ENCODE results near the gene SLC36A1. TPM values are rescaled to one million over a fixed set of nuclear protein-coding genes. Genes with fewer than 3 reads are reported as not detected.

Gene SLC36A1
- polyA plus RNA-seq, 2 donors = 2.2 to 2.4 TPM

DNA sequence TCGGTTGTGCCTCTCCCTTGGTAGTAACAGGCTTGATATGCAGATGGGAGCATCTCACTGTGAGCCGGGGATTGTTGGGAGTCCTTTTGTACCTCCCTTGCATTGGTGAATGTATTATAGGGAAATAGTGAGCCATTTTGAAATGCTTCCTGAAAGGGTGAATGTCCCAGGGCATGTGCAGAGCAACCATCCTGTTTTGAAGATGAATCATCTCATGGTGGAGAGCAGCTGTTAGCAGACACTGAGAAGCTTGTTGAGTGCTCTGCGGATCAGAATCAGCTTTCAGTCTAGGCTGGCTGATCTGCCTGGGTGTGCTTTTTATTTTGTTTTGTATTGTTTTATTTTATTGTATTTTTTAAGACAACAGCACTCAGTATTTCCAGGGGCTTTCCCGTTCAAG is 29.7 kb downstream of the SLC36A1 start:
- H3K27ac ChIP-seq (ENCODE audit: low read depth in 2 of 2, low read length in 1 of 2) = no peak overlapping the region
- H3K27me3 ChIP-seq (ENCODE audit: control insufficient read depth in 1 of 2, insufficient read depth in 2 of 2, low read length in 2 of 2) = no peaks in the 10 kb centered on the region
- H3K36me3 ChIP-seq (ENCODE audit: control insufficient read depth in 2 of 2, insufficient read depth in 2 of 2, low read length in 1 of 2) = peaks cover 12 to 17% of the 10 kb centered on the region in 2 donors
- H3K9me3 ChIP-seq (ENCODE audit: control insufficient read depth in 2 of 2, insufficient read depth in 1 of 2, low read depth in 1 of 2, low read length in 1 of 2) = no peaks in the 10 kb centered on the region
- H3K4me3 ChIP-seq (ENCODE audit: low read depth in 1 of 2, low read length in 2 of 2) = no peak overlapping the region
- H3K4me1 ChIP-seq (ENCODE audit: control insufficient read depth in 2 of 2, insufficient read depth in 2 of 2, low read length in 1 of 2) = no peaks in the 10 kb centered on the region
- 90 to 91% methylated on average over 4 of the region's 4 CpGs for WGBS, 2 donors

- no peak overlapping the region for H3K27ac ChIP-seq (ENCODE audit: low read depth in 2 of 2, low read length in 1 of 2)
Measured at GRCh38 chr5:151480384-151481293, 33.2 kb downstream of the SLC36A1 start.

GRCh38 chr5:151483176-151483575 is 35.8 kb downstream of the SLC36A1 start:
- Histone ChIP-seq H3K4me3 (ENCODE audit: low read depth in 1 of 2, low read length in 2 of 2) (no peak overlapping the region), H3K27me3 (ENCODE audit: control insufficient read depth in 1 of 2, insufficient read depth in 2 of 2, low read length in 2 of 2) (no peaks in the 10 kb centered on the region), H3K36me3 (ENCODE audit: control insufficient read depth in 2 of 2, insufficient read depth in 2 of 2, low read length in 1 of 2) (peaks cover 8 to 11% of the 10 kb centered on the region in 2 donors), H3K4me1 (ENCODE audit: control insufficient read depth in 2 of 2, insufficient read depth in 2 of 2, low read length in 1 of 2) (no peaks in the 10 kb centered on the region), H3K9me3 (ENCODE audit: control insufficient read depth in 2 of 2, insufficient read depth in 1 of 2, low read depth in 1 of 2, low read length in 1 of 2) (no peaks in the 10 kb centered on the region), H3K27ac (ENCODE audit: low read depth in 2 of 2, low read length in 1 of 2) (no peak overlapping the region)
- WGBS, 2 donors = 78% methylated on average over 3 of the region's 3 CpGs

More at GRCh38 chr5:151480384-151481293, 33.2 kb downstream of the SLC36A1 start:
- WGBS, 2 donors = 66 to 70% methylated on average over 7 of the region's 7 CpGs
- Histone ChIP-seq H3K9me3 (ENCODE audit: control insufficient read depth in 2 of 2, insufficient read depth in 1 of 2, low read depth in 1 of 2, low read length in 1 of 2) (no peaks in the 10 kb centered on the region), H3K36me3 (ENCODE audit: control insufficient read depth in 2 of 2, insufficient read depth in 2 of 2, low read length in 1 of 2) (peaks cover 8 to 12% of the 10 kb centered on the region in 2 donors), H3K4me1 (ENCODE audit: control insufficient read depth in 2 of 2, insufficient read depth in 2 of 2, low read length in 1 of 2) (no peaks in the 10 kb centered on the region), H3K4me3 (ENCODE audit: low read depth in 1 of 2, low read length in 2 of 2) (no peak overlapping the region), H3K27me3 (ENCODE audit: control insufficient read depth in 1 of 2, insufficient read depth in 2 of 2, low read length in 2 of 2) (no peaks in the 10 kb centered on the region)

GRCh38 chr5:151483647-151484046 is 36.2 kb downstream of the SLC36A1 start:
- H3K4me1 ChIP-seq (ENCODE audit: control insufficient read depth in 2 of 2, insufficient read depth in 2 of 2, low read length in 1 of 2) = no peaks in the 10 kb centered on the region
- H3K36me3 ChIP-seq (ENCODE audit: control insufficient read depth in 2 of 2, insufficient read depth in 2 of 2, low read length in 1 of 2) = peaks cover 10 to 13% of the 10 kb centered on the region in 2 donors
- no peaks in the 10 kb centered on the region for H3K9me3 ChIP-seq (ENCODE audit: control insufficient read depth in 2 of 2, insufficient read depth in 1 of 2, low read depth in 1 of 2, low read length in 1 of 2)
- H3K27me3 ChIP-seq (ENCODE audit: control insufficient read depth in 1 of 2, insufficient read depth in 2 of 2, low read length in 2 of 2) = no peaks in the 10 kb centered on the region
- 79% methylated on average over 5 of the region's 5 CpGs for WGBS, 2 donors
- no peak overlapping the region for H3K4me3 ChIP-seq (ENCODE audit: low read depth in 1 of 2, low read length in 2 of 2)
- H3K27ac ChIP-seq (ENCODE audit: low read depth in 2 of 2, low read length in 1 of 2) = no peak overlapping the region

DNA sequence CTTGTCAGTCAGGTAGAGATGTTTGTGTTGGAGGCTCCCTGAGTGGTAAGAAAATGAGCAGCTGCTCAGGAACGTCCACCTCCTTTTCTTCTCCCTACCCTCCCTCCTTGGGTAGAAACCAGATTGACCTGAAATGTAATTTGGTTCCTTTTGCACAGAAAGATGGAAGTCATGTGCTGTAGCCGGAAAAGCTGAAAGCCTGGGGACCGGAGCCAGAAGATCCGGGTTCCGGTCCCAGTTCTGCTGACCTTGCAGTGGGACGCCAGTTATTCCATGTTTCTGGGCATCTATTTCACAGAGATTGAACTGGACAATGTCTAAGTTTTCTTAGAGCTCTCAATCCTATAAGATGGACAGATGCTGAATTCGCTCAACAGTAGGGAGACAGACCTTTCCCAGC is 40.1 kb downstream of the SLC36A1 start:
- Histone ChIP-seq H3K9me3 (ENCODE audit: control insufficient read depth in 2 of 2, insufficient read depth in 1 of 2, low read depth in 1 of 2, low read length in 1 of 2) (no peaks in the 10 kb centered on the region), H3K27ac (ENCODE audit: low read depth in 2 of 2, low read length in 1 of 2) (no peak overlapping the region), H3K4me1 (ENCODE audit: control insufficient read depth in 2 of 2, insufficient read depth in 2 of 2, low read length in 1 of 2) (no peaks in the 10 kb centered on the region), H3K4me3 (ENCODE audit: low read depth in 1 of 2, low read length in 2 of 2) (no peak overlapping the region), H3K27me3 (ENCODE audit: control insufficient read depth in 1 of 2, insufficient read depth in 2 of 2, low read length in 2 of 2) (no peaks in the 10 kb centered on the region), H3K36me3 (ENCODE audit: control insufficient read depth in 2 of 2, insufficient read depth in 2 of 2, low read length in 1 of 2) (peaks cover 10 to 14% of the 10 kb centered on the region in 2 donors)
- 92 to 96% methylated on average over 7 of the region's 7 CpGs for WGBS, 2 donors

DNA sequence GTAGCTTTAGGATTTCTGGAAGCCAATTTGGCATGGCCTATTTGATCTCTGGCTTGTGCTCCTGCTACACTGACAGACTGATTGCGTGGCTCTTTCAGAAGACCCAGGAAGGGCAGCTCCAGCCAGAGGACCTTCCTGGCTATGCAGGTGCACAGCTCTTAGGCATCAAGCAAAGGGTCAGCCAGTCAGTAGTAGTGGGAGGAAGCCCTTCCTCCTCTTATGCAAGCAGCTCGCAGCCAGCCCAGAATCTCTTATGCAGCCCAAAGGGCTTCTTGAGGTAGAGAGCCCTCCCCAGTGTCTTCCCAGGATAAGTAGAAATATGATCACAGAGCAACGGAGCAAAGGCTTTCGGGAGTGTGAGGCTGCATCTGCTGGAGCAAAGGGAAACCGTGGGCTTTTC is 43.2 kb downstream of the SLC36A1 start:
- 87 to 90% methylated on average over 5 of the region's 5 CpGs for WGBS, 2 donors
- peaks cover 10 to 14% of the 10 kb centered on the region in 2 donors for H3K36me3 ChIP-seq (ENCODE audit: control insufficient read depth in 2 of 2, insufficient read depth in 2 of 2, low read length in 1 of 2)
- no peak overlapping the region for H3K4me3 ChIP-seq (ENCODE audit: low read depth in 1 of 2, low read length in 2 of 2)
- H3K27me3 ChIP-seq (ENCODE audit: control insufficient read depth in 1 of 2, insufficient read depth in 2 of 2, low read length in 2 of 2) = no peaks in the 10 kb centered on the region
- no peak overlapping the region for H3K27ac ChIP-seq (ENCODE audit: low read depth in 2 of 2, low read length in 1 of 2)
- H3K4me1 ChIP-seq (ENCODE audit: control insufficient read depth in 2 of 2, insufficient read depth in 2 of 2, low read length in 1 of 2) = no peaks in the 10 kb centered on the region
- H3K9me3 ChIP-seq (ENCODE audit: control insufficient read depth in 2 of 2, insufficient read depth in 1 of 2, low read depth in 1 of 2, low read length in 1 of 2) = no peaks in the 10 kb centered on the region

GRCh38 chr5:151491062-151491461 is 43.7 kb downstream of the SLC36A1 start:
- WGBS, 2 donors = 83 to 86% methylated on average over 4 of the region's 4 CpGs

DNA sequence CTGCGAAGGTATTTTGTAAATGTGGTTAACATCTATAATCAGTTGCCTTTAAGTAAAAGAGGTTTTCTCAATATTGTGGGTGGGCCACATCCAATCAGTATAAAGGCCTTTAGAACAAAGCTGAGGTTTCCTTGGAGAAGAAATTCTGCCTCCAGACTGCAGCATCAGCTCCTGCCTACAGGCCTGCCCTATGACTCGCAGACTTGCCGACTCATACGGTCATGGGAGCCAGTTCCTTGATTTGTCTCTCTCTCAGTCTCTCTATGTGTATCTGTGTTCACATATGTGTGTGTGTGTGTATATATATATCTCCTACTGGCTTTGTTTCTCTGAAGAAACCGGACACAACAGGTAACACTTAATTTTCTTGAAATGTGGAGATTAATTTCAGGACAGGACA is 45.3 kb downstream of the SLC36A1 start:
- 69 to 87% methylated on average over 5 of the region's 5 CpGs for WGBS, 2 donors
- Histone ChIP-seq H3K36me3 (ENCODE audit: control insufficient read depth in 2 of 2, insufficient read depth in 2 of 2, low read length in 1 of 2) (peaks cover 5 to 12% of the 10 kb centered on the region in 2 donors), H3K27ac (ENCODE audit: low read depth in 2 of 2, low read length in 1 of 2) (no peak overlapping the region), H3K9me3 (ENCODE audit: control insufficient read depth in 2 of 2, insufficient read depth in 1 of 2, low read depth in 1 of 2, low read length in 1 of 2) (no peaks in the 10 kb centered on the region), H3K4me3 (ENCODE audit: low read depth in 1 of 2, low read length in 2 of 2) (no peak overlapping the region), H3K4me1 (ENCODE audit: control insufficient read depth in 2 of 2, insufficient read depth in 2 of 2, low read length in 1 of 2) (no peaks in the 10 kb centered on the region), H3K27me3 (ENCODE audit: control insufficient read depth in 1 of 2, insufficient read depth in 2 of 2, low read length in 2 of 2) (no peaks in the 10 kb centered on the region)

More at GRCh38 chr5:151491062-151491461, 43.7 kb downstream of the SLC36A1 start:
- Histone ChIP-seq H3K9me3 (ENCODE audit: control insufficient read depth in 2 of 2, insufficient read depth in 1 of 2, low read depth in 1 of 2, low read length in 1 of 2) (no peaks in the 10 kb centered on the region), H3K4me3 (ENCODE audit: low read depth in 1 of 2, low read length in 2 of 2) (no peak overlapping the region), H3K36me3 (ENCODE audit: control insufficient read depth in 2 of 2, insufficient read depth in 2 of 2, low read length in 1 of 2) (peaks cover 10 to 14% of the 10 kb centered on the region in 2 donors), H3K27ac (ENCODE audit: low read depth in 2 of 2, low read length in 1 of 2) (no peak overlapping the region), H3K4me1 (ENCODE audit: control insufficient read depth in 2 of 2, insufficient read depth in 2 of 2, low read length in 1 of 2) (no peaks in the 10 kb centered on the region), H3K27me3 (ENCODE audit: control insufficient read depth in 1 of 2, insufficient read depth in 2 of 2, low read length in 2 of 2) (no peaks in the 10 kb centered on the region)

DNA sequence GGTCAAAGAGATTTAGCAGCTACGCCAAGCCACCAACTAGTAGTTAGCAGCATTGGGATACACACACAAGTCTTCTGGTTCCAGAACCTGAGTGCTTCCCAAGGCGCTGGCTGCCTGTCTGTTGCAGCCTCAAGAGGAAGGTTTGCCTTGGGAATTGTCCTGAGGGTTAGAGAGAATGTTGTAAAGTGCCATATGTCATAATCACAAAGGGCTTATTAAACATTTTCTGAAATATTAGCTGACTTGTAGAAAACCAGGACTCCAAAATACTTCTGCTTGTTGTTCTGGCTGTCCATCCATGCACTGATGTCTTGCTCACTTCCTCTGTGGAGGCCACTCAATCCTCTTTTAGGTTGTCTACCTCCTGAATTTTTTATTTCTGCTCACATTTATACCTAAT is 46.3 kb downstream of the SLC36A1 start:
- H3K36me3 ChIP-seq (ENCODE audit: control insufficient read depth in 2 of 2, insufficient read depth in 2 of 2, low read length in 1 of 2) = peaks cover 0 to 6% of the 10 kb centered on the region in 2 donors
- H3K27ac ChIP-seq (ENCODE audit: low read depth in 2 of 2, low read length in 1 of 2) = no peak overlapping the region
- no peaks in the 10 kb centered on the region for H3K27me3 ChIP-seq (ENCODE audit: control insufficient read depth in 1 of 2, insufficient read depth in 2 of 2, low read length in 2 of 2)
- 95 to 100% methylated on average over 2 of the region's 2 CpGs for WGBS, 2 donors
- H3K4me3 ChIP-seq (ENCODE audit: low read depth in 1 of 2, low read length in 2 of 2) = no peak overlapping the region
- H3K9me3 ChIP-seq (ENCODE audit: control insufficient read depth in 2 of 2, insufficient read depth in 1 of 2, low read depth in 1 of 2, low read length in 1 of 2) = no peaks in the 10 kb centered on the region
- H3K4me1 ChIP-seq (ENCODE audit: control insufficient read depth in 2 of 2, insufficient read depth in 2 of 2, low read length in 1 of 2) = no peaks in the 10 kb centered on the region

DNA sequence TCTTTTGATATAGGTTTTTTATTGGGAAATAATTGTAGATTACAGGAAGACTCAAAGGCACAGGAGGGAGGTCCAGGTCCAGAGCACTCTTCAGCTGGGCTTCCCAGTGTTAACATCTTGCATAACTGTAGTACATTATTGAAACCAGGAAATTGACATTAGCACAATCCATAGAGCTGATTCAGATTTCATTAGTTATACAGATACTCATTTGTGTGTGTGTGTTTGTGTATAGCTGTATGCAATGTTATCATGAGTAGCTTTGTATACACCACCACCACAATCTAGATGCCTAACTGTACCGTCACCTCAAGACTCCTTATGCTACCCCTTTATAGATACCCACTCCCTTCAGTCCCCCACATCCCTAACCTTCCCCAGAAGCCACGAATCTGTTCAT is 47.9 kb downstream of the SLC36A1 start:
- Histone ChIP-seq H3K4me1 (ENCODE audit: control insufficient read depth in 2 of 2, insufficient read depth in 2 of 2, low read length in 1 of 2) (no peaks in the 10 kb centered on the region), H3K36me3 (ENCODE audit: control insufficient read depth in 2 of 2, insufficient read depth in 2 of 2, low read length in 1 of 2) (peaks cover 0 to 3% of the 10 kb centered on the region in 2 donors), H3K4me3 (ENCODE audit: low read depth in 1 of 2, low read length in 2 of 2) (no peak overlapping the region), H3K27me3 (ENCODE audit: control insufficient read depth in 1 of 2, insufficient read depth in 2 of 2, low read length in 2 of 2) (no peaks in the 10 kb centered on the region), H3K27ac (ENCODE audit: low read depth in 2 of 2, low read length in 1 of 2) (no peak overlapping the region), H3K9me3 (ENCODE audit: control insufficient read depth in 2 of 2, insufficient read depth in 1 of 2, low read depth in 1 of 2, low read length in 1 of 2) (no peaks in the 10 kb centered on the region)
- WGBS, 2 donors = 90 to 95% methylated on average over 2 of the region's 2 CpGs

Data from esophagus (tissue), 2 donors.